SK-N-MC (cell line): ENCODE data around the gene TBX2.

Experiments
- EZH2 ChIP-seq: fragments of 200-600 bp; sonication (generic); IDR thresholded peaks from one replicate; pipeline ENCODE4 v1.6.1; 2017; ENCODE audit warnings: antibody characterized with exemption
- POLR2AphosphoS5 ChIP-seq: IDR thresholded peaks from 2 replicates; pipeline ENCODE4 v1.6.1; 2012; ENCODE audit warnings: mild to moderate bottlenecking, low read depth, low read length, borderline replicate concordance

- TF ChIP-seq POLR2AphosphoS5, result no peak
- TF ChIP-seq EZH2, result no peak
Measured at GRCh38 chr17:61380836-61381525, 18.7 kb upstream of the TBX2 start.
